CD14-positive monocyte (primary cell): ENCODE results near the gene TNFSF13B. TPM values are rescaled to one million over a fixed set of nuclear protein-coding genes. Genes with fewer than 3 reads are reported as not detected.

Experiments
- DNase-seq, 3 donors: peaks; one replicate each; pipeline ENCODE4 v3.0.0-alpha.2; 2011 to 2022
- H2AFZ ChIP-seq: 2 replicates; pipeline ENCODE4 v1.6.0; 2012; ENCODE audit warnings: mild to moderate bottlenecking, low read depth, low read length, inconsistent platforms; ENCODE audit not compliant: insufficient read depth, poor library complexity, severe bottlenecking
- H3K27ac ChIP-seq, 2 donors: 1 replicate in 1 of 2; 2 replicates in 1 of 2; pipeline ENCODE4 v1.5.1; 2012 to 2013; ENCODE audit warnings: low read length in 2 of 2, control low read depth in 1 of 2, inconsistent platforms in 1 of 2, low read depth in 1 of 2, mild to moderate bottlenecking in 1 of 2
- H3K27me3 ChIP-seq, 2 donors: one replicate each; pipeline versions ENCODE4 v1.6.0 to v1.6.1; 2011 to 2013; ENCODE audit warnings: low read length in 2 of 2; ENCODE audit not compliant: control insufficient read depth in 2 of 2, insufficient read depth in 2 of 2
- H3K36me3 ChIP-seq, 2 donors: replicated peaks in 1 of 2; 1 replicate in 1 of 2; 2 replicates in 1 of 2; pipeline versions ENCODE4 v1.5.1 to v1.6.1; 2012 to 2013; ENCODE audit warnings: low read length in 2 of 2, control low read depth in 1 of 2, inconsistent platforms in 1 of 2, mild to moderate bottlenecking in 1 of 2; ENCODE audit not compliant: insufficient read depth in 2 of 2, control insufficient read depth in 1 of 2
- H3K4me1 ChIP-seq, 2 donors: 1 replicate in 1 of 2; 2 replicates in 1 of 2; pipeline versions ENCODE4 v1.5.1 to v1.6.1; 2012 to 2013; ENCODE audit warnings: low read length in 2 of 2, control low read depth in 1 of 2, inconsistent platforms in 1 of 2, mild to moderate bottlenecking in 1 of 2, moderate library complexity in 1 of 2; ENCODE audit not compliant: insufficient read depth in 2 of 2, control insufficient read depth in 1 of 2
- H3K4me2 ChIP-seq: replicated peaks from 2 replicates; pipeline ENCODE3; 2012; ENCODE audit warnings: low read length, moderate library complexity, mild to moderate bottlenecking; ENCODE audit not compliant: poor library complexity, severe bottlenecking; ENCODE audit errors: extremely low read depth
- H3K4me3 ChIP-seq, 3 experiments: fragments of 200-600 bp in 1 of 3; sonication (generic) in 1 of 3; replicated peaks in 1 of 3; 1 replicate in 2 of 3; 2 replicates in 1 of 3; pipeline ENCODE4 v1.5.1; 2011 to 2013; ENCODE audit warnings: low read length in 3 of 3, mild to moderate bottlenecking in 3 of 3, control low read depth in 2 of 3, low read depth in 2 of 3, inconsistent platforms in 1 of 3, moderate library complexity in 1 of 3
- H3K79me2 ChIP-seq: 2 replicates; pipeline ENCODE4 v1.6.0; 2012; ENCODE audit warnings: mild to moderate bottlenecking, control low read depth, inconsistent platforms, low read length, moderate library complexity; ENCODE audit not compliant: insufficient read depth
- H3K9ac ChIP-seq: 2 replicates; pipeline ENCODE4 v1.6.0; 2017; ENCODE audit warnings: low read length, mild to moderate bottlenecking; ENCODE audit not compliant: insufficient read depth, poor library complexity, severe bottlenecking
- H3K9me3 ChIP-seq, 2 donors: replicated peaks in 1 of 2; 1 replicate in 1 of 2; 2 replicates in 1 of 2; pipeline versions ENCODE4 v1.5.1 to v1.6.1; 2012 to 2013; ENCODE audit warnings: low read length in 2 of 2, control low read depth in 1 of 2; ENCODE audit not compliant: control insufficient read depth in 1 of 2, insufficient read depth in 1 of 2
- H4K20me1 ChIP-seq: 2 replicates; pipeline ENCODE4 v1.6.0; 2012; ENCODE audit warnings: mild to moderate bottlenecking, low read length, control low read depth, moderate library complexity; ENCODE audit not compliant: insufficient read depth
- H3K27ac Mint-ChIP-seq, 7 donors: one replicate each; pipeline ENCODE4 v1.8.0; 2020; ENCODE audit warnings: mild to moderate bottlenecking in 7 of 7, mixed read lengths in 7 of 7, moderate library complexity in 6 of 7, inconsistent platforms in 2 of 7
- H3K27me3 Mint-ChIP-seq, 3 donors: one replicate each; pipeline ENCODE4 v1.8.0; 2021 to 2022; ENCODE audit warnings: low read depth in 3 of 3, mild to moderate bottlenecking in 3 of 3, mixed read lengths in 3 of 3, moderate library complexity in 3 of 3, inconsistent platforms in 1 of 3
- H3K36me3 Mint-ChIP-seq, 2 donors: one replicate each; pipeline ENCODE4 v1.8.0; 2020; ENCODE audit warnings: mixed read lengths in 2 of 2, inconsistent platforms in 1 of 2, mild to moderate bottlenecking in 1 of 2
- H3K4me1 Mint-ChIP-seq: one replicate; pipeline ENCODE4 v1.8.0; 2020; ENCODE audit warnings: mild to moderate bottlenecking, mixed read lengths
- H3K4me3 Mint-ChIP-seq, 2 donors: one replicate each; pipeline ENCODE4 v1.8.0; 2020; ENCODE audit warnings: mild to moderate bottlenecking in 2 of 2, mixed read lengths in 2 of 2, moderate library complexity in 1 of 2
- H3K9me3 Mint-ChIP-seq, 7 donors: one replicate each; pipeline ENCODE4 v1.8.0; 2020 to 2022; ENCODE audit warnings: mixed read lengths in 7 of 7, mild to moderate bottlenecking in 6 of 7, moderate library complexity in 6 of 7, inconsistent platforms in 2 of 7
- CTCF ChIP-seq: fragments of 200-600 bp; IDR thresholded peaks from one replicate; pipeline ENCODE4 v1.8.0; 2022; ENCODE audit warnings: antibody characterized with exemption, mild to moderate bottlenecking
- WGBS: methylation state at CpG from one replicate; pipeline ENCODE4 v1.1.5; 2013; ENCODE audit warnings: missing lambda C conversion rate; ENCODE audit not compliant: insufficient coverage; 5-methylcytosine and 5-hydroxymethylcytosine counted together
- intact Hi-C, 2 donors: fragments of 100-400 bp; cut with micrococcal nuclease; formaldehyde crosslinking; loops; one replicate each; pipeline versions ENCODE4 v1.15.0 to v1.15.1; 2023
- polyA plus RNA-seq, 3 donors: library from polyadenylated mRNA; depleted of rRNA in 1 of 3; unstranded in 2 of 3; stranded (reverse) in 1 of 3; fragments of 300-500 nt in 2 of 3; fragments of >200 nt in 1 of 3; fragmentation: Illumina TruSeq in 2 of 3; gene quantifications; 1 replicate in 2 of 3; 2 replicates in 1 of 3; pipeline ENCODE4 v1.2.3, GENCODE V29; 2012 to 2021

Gene TNFSF13B
- polyA plus RNA-seq, 3 donors: 117 to 587 (median 558) TPM

- H3K27me3 ChIP-seq: no peaks in the 10 kb centered on the region
- Mint-ChIP-seq H3K36me3 (peaks cover 27 to 42% of the 10 kb centered on the region in 2 donors), H3K4me3 (no peak overlapping the region), H3K27me3 (no peaks in the 10 kb centered on the region), H3K9me3 (peaks cover 0 to 5% (median 1%) of the 10 kb centered on the region in 7 donors), H3K27ac (peak overlapping the region in 6 of 7 donors; percentile 40 to 78 (median 54)), H3K4me1 (peaks cover 34% of the 10 kb centered on the region)
- H3K27ac ChIP-seq: peak overlapping the region in 1 of 2 donors; percentile 58
- peaks cover 16% of the 10 kb centered on the region for H4K20me1 ChIP-seq
- no peaks in the 10 kb centered on the region for H3K9me3 ChIP-seq
- peaks cover 81% of the 10 kb centered on the region for H3K79me2 ChIP-seq
- no peak overlapping the region for H3K9ac ChIP-seq
- no peak overlapping the region for H3K4me3 ChIP-seq
- TF ChIP-seq CTCF: no peak
- DNase-seq: no peak
- intact Hi-C loops: no loop called here
- no peak overlapping the region for H3K4me2 ChIP-seq
- peaks cover 27 to 34% of the 10 kb centered on the region in 2 donors for H3K36me3 ChIP-seq
- peaks cover 25 to 28% of the 10 kb centered on the region in 2 donors for H3K4me1 ChIP-seq
- WGBS: no CpG with 5 or more reads among the region's 3 CpGs
- H2AFZ ChIP-seq: no peak overlapping the region
Measured at GRCh38 chr13:108283110-108283509, 13.6 kb downstream of the TNFSF13B start.

GRCh38 chr13:108288741-108289140 is 19.2 kb downstream of the TNFSF13B start:
- Mint-ChIP-seq H3K27me3 (no peaks in the 10 kb centered on the region), H3K4me1 (no peaks in the 10 kb centered on the region), H3K9me3 (no peaks in the 10 kb centered on the region), H3K4me3 (no peak overlapping the region), H3K27ac (peak overlapping the region in 6 of 7 donors; percentile 2 to 80 (median 49)), H3K36me3 (peaks cover 29 to 66% of the 10 kb centered on the region in 2 donors)
- H3K27ac ChIP-seq: peak overlapping the region in 1 of 2 donors; percentile 40
- no peak overlapping the region for H3K9ac ChIP-seq
- H3K4me3 ChIP-seq: no peak overlapping the region
- no peak for DNase-seq
- H3K4me1 ChIP-seq: peaks cover 0 to under 1% of the 10 kb centered on the region in 2 donors
- intact Hi-C loops: no loop called here
- H3K4me2 ChIP-seq: no peak overlapping the region
- H3K9me3 ChIP-seq: no peaks in the 10 kb centered on the region
- H3K36me3 ChIP-seq: peaks cover 43 to 65% of the 10 kb centered on the region in 2 donors
- no peak for TF ChIP-seq CTCF
- H3K79me2 ChIP-seq: peaks cover 75% of the 10 kb centered on the region
- H4K20me1 ChIP-seq: peaks cover 56% of the 10 kb centered on the region
- H2AFZ ChIP-seq: no peak overlapping the region
- WGBS: 100% methylated on average over 3 of the region's 6 CpGs
- H3K27me3 ChIP-seq: no peaks in the 10 kb centered on the region
